Measurements from ENCODE around the gene TM4SF1.

Gene TM4SF1

DNA sequence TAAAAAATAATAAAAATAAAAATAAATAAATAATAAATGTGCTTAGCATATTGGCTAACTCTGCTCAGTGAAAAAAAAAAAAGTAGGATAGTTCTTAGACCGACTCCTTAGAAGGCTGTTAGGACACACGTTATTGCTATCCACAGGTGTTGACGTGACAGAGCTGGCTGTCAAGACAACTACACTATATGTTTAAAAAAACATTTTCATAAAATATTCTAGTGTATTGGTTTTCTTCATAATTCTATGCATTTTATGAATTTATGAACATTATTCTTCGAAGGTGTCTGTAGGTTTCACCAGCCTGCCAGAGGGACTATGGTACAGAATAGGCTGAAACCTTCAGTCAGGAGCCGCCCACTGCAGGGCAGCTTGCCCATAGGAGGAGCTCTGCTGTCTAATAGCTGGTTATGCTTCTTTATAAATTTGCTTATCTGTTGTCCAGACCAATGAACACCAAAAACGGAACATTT lies 9.2 kb downstream of the TM4SF1 start:
- H3K4me3 ChIP-seq (ENCODE audit: low read depth, low read length): no peak overlapping the region
- in situ Hi-C loops (cut with HindIII; ENCODE audit: low sequenced_read_pairs): no loop called here

DNA sequence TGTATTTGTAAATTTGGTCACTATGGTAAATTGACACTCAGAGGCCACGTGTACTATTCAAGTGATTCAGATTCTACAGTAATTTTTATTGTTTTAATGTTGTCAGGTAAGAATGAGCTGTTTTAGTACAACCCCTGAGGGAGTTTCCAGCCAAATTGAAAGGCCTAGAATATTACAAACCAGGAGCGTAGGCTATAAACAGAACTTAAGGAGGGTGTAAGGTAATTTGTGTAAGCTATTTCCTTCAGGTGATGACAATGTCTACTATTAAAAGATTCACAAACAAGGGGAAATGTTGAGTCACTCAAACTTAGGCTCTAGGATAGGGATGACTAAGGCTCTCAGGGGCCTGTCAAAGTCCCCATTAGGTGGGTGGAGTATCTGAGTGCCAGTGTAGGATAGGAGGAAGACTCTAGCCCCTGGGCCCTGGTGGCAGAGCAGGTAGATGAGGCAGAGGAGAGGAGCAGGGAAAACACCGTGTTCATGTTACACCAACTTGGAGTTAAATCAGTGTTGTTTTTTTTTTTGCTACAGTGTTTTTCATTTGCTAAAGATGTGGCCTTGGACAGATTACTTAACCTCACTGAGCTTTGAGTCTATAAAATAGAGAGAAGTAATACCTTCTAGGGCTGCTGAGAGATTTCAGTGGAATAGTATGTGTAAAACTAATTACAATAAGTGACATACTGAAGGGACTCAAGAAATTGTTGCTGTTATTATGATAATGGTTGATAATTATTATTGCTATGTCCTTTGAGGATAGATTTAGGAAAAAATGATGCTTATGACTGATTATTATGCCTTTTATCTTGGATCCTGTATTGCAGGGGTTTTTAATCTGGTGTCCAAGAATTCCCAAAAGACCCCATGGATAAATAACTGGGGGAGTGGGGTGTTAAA lies 10.3 kb downstream of the TM4SF1 start:
- TF ChIP-seq, protein P1, sequence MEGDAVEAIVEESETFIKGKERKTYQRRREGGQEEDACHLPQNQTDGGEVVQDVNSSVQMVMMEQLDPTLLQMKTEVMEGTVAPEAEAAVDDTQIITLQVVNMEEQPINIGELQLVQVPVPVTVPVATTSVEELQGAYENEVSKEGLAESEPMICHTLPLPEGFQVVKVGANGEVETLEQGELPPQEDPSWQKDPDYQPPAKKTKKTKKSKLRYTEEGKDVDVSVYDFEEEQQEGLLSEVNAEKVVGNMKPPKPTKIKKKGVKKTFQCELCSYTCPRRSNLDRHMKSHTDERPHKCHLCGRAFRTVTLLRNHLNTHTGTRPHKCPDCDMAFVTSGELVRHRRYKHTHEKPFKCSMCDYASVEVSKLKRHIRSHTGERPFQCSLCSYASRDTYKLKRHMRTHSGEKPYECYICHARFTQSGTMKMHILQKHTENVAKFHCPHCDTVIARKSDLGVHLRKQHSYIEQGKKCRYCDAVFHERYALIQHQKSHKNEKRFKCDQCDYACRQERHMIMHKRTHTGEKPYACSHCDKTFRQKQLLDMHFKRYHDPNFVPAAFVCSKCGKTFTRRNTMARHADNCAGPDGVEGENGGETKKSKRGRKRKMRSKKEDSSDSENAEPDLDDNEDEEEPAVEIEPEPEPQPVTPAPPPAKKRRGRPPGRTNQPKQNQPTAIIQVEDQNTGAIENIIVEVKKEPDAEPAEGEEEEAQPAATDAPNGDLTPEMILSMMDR (IDR thresholded peaks at IDR 0.05; ENCODE audit: low read depth, low read length): no peak
- in situ Hi-C loops (cut with HindIII; ENCODE audit: low sequenced_read_pairs): no loop called here
- DNase-seq (ENCODE audit: low read depth, low spot score): no peak
- no peak overlapping the region for H3K4me3 ChIP-seq (ENCODE audit: low read depth, low read length)

More for the DNA sequence above, 9.2 kb downstream of the TM4SF1 start:
- TF ChIP-seq, protein P1 (IDR thresholded peaks at IDR 0.05; ENCODE audit: low read depth, low read length): no peak
- DNase-seq (ENCODE audit: low read depth, low spot score): no peak

DNA sequence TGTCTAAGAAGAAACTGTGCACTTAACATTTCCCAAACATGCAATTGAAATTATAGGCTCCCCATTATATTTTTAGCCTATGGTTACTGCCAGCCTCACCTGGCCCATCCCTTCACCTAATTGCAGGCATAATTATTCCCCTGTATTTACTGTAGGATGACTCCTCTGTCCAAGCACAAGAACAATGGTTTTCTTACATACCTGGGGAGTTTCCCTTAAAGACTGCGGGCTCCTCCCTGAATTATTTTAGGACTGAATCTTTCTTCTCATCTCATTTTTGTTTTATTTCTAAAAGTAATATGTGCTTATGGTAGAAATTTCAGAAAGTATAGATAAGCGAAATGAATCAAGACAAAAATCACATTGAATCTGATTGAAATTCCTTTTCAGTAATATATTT lies 11.4 kb downstream of the TM4SF1 start:
- in situ Hi-C loops (cut with HindIII; ENCODE audit: low sequenced_read_pairs): no loop called here
- no peak overlapping the region for H3K4me3 ChIP-seq (ENCODE audit: low read depth, low read length)
- DNase-seq (ENCODE audit: low read depth, low spot score): no peak
- TF ChIP-seq, protein P1 (IDR thresholded peaks at IDR 0.05; ENCODE audit: low read depth, low read length): no peak

DNA sequence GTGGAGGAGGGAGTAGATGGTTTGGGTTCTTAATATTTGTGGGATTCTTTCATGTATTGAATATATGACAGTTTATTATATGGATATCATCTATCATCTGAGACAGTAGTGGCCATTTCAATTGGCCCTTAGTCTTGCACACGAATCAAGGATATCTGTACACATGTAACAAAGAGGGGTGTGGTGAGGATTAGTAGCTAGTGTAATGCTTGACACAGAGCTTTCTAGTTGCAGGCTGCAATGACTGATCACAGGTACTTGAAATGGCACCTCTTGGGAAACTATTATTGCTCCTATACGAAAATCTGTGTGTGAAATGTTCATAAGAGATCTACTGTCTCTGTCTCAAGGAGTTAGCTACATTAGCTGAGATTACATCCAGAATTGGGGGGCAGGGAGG lies 12.8 kb downstream of the TM4SF1 start:
- TF ChIP-seq, protein P1 (IDR thresholded peaks at IDR 0.05; ENCODE audit: low read depth, low read length): no peak

DNA sequence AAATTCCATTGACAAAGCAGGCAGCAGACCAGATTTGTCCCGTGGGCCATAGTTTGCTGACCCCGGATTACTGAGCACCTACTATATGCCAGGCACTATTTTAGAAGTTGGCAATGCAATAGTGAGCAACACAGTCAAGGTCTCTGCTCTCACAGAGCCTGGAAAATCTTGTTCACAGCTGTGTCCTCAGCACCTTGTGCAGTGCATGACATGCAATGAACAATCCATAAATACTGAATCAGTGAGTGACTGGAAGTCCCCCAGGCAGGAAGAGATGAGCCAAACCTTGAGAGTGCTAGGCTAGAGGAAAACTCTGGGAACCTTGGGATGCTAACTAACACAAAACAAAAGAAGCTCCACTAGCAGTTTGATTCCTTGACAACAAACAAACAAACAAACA lies 14.4 kb downstream of the TM4SF1 start:
- TF ChIP-seq, protein P1 (IDR thresholded peaks at IDR 0.05; ENCODE audit: low read depth, low read length): no peak
- no peak for DNase-seq (ENCODE audit: low read depth, low spot score)
- no peak overlapping the region for H3K4me3 ChIP-seq (ENCODE audit: low read depth, low read length)
- in situ Hi-C loops (cut with HindIII; ENCODE audit: low sequenced_read_pairs): no loop called here

More for the DNA sequence above, 12.8 kb downstream of the TM4SF1 start:
- no peak for DNase-seq (ENCODE audit: low read depth, low spot score)
- no peak overlapping the region for H3K4me3 ChIP-seq (ENCODE audit: low read depth, low read length)
- in situ Hi-C loops (cut with HindIII; ENCODE audit: low sequenced_read_pairs): no loop called here

DNA sequence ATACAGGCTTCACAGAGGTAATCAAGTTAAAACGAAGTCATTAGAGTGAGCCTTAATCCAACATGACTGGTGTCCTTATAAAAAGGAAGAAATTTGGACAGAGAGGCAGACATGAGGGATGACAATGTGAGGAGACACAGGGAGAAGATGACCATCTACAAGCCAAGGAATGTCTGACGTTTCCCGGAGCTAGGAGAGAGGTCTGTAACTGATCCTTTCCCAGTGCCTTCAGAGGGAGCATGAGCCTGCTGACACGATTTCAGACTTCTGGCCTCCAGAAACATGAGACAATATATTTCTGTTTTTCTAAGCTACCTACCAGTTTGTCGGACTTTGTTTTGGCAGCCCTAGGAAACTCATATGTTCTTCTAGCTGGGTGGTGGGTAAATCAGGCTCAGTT lies 15.1 kb downstream of the TM4SF1 start:
- TF ChIP-seq, protein P1 (IDR thresholded peaks at IDR 0.05; ENCODE audit: low read depth, low read length): no peak
- no peak for DNase-seq (ENCODE audit: low read depth, low spot score)
- in situ Hi-C loops (cut with HindIII; ENCODE audit: low sequenced_read_pairs): no loop called here
- no peak overlapping the region for H3K4me3 ChIP-seq (ENCODE audit: low read depth, low read length)

Data from astrocyte of the spinal cord (primary cell).